Thymus (tissue), 11 donors: ENCODE measurements around the gene RAB12. TPM values are rescaled to one million over a fixed set of nuclear protein-coding genes. Genes with fewer than 3 reads are reported as not detected.
"Not testable (repeated sequence)": the region's sequence is repeated elsewhere in the genome, so short reads cannot be mapped to it uniquely, and the experiment has no call there.

ENCODE experiments used
- DNase-seq, 9 donors: peaks; one replicate each; pipeline ENCODE4 v3.0.0-alpha.2; 2013; ENCODE audit warnings: low spot score in 9 of 9, low read depth in 6 of 9, missing footprints in 1 of 9
- H3K27ac ChIP-seq, 2 donors: one replicate each; pipeline ENCODE4 v1.5.1; 2013; ENCODE audit warnings: control low read depth in 1 of 2, low read depth in 1 of 2, low read length in 1 of 2, mild to moderate bottlenecking in 1 of 2, moderate library complexity in 1 of 2
- H3K27me3 ChIP-seq, 2 donors: one replicate each; pipeline ENCODE4 v1.5.1; 2013; ENCODE audit warnings: low read length in 1 of 2; ENCODE audit not compliant: control insufficient read depth in 2 of 2, insufficient read depth in 1 of 2
- H3K36me3 ChIP-seq, 2 donors: one replicate each; pipeline ENCODE4 v1.5.1; 2013; ENCODE audit warnings: low read length in 1 of 2, mild to moderate bottlenecking in 1 of 2, moderate library complexity in 1 of 2; ENCODE audit not compliant: control insufficient read depth in 2 of 2, insufficient read depth in 2 of 2
- H3K4me1 ChIP-seq, 2 donors: one replicate each; pipeline ENCODE4 v1.5.1; 2013; ENCODE audit warnings: low read length in 2 of 2; ENCODE audit not compliant: control insufficient read depth in 2 of 2, insufficient read depth in 2 of 2
- H3K4me3 ChIP-seq, 2 donors: one replicate each; pipeline ENCODE4 v1.5.1; 2013; ENCODE audit warnings: low read length in 2 of 2, control low read depth in 1 of 2, mild to moderate bottlenecking in 1 of 2
- H3K9me3 ChIP-seq, 2 donors: one replicate each; pipeline ENCODE4 v1.5.1; 2013; ENCODE audit warnings: low read length in 1 of 2, mild to moderate bottlenecking in 1 of 2; ENCODE audit not compliant: control insufficient read depth in 2 of 2, insufficient read depth in 1 of 2
- WGBS: extraction: QIAGEN DNeasy Blood & Tissue Kit; methylation state at CpG from one replicate; pipeline ENCODE4 v1.1.7; 2013; 5-methylcytosine and 5-hydroxymethylcytosine counted together
- polyA plus RNA-seq: library from polyadenylated mRNA; stranded (reverse); fragments of 200-250 nt; gene quantifications from one replicate; pipeline ENCODE4 v1.2.3, GENCODE V29; 2013
- total RNA-seq: library from RNA; stranded (reverse); fragments of 120-200 nt; gene quantifications from one replicate; pipeline ENCODE4 v1.2.4, GENCODE V29; 2013
- donor health status: healthy.

Gene RAB12
- total and polyA plus RNA-seq, 2 donors: 17.8 to 60.0 TPM

DNA sequence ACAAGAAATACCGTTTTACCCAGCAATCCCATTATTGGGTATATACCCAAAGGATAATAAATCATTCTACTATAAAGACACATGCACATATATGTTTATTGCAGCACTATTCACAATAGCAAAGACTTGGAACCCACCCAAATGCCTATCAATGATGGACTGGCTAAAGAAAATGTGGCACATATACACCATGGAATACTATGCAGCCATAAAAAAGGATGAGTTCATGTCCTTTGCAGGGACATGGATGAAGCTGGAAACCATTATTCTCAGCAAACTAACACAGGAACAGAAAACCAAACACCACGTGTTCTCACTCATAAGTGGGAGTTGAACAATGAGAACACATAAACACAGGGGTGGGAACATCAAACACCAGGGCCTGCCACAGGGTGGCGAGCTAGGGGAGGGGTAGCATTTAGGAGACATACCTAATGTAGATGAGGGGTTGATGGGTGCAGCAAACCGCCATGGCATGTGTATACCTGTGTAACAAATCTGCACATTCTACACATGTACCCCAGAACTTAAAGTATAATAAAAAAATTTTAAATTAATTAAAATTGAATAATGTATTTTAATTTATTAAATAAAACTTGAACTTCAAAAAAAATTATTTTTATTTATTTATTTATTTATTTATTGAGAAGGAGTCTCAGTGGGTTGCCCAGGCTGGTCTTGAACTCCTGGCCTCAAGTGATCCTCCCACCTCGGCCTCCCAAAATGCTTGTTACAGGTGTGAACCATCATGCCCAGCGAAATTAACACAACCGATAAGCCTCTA is 42.4 kb downstream of the RAB12 start:
- WGBS: 97% methylated on average over 7 of the region's 7 CpGs
- DNase-seq, H3K27ac ChIP-seq, H3K27me3 ChIP-seq, H3K4me3 ChIP-seq, H3K36me3 ChIP-seq, H3K4me1 ChIP-seq, H3K9me3 ChIP-seq: not testable (repeated sequence)

GRCh38 chr18:8654503-8655451 is 45.5 kb downstream of the RAB12 start:
- Histone ChIP-seq H3K36me3 (no peaks in the 10 kb centered on the region), H3K4me1 (no peaks in the 10 kb centered on the region), H3K27me3 (no peaks in the 10 kb centered on the region), H3K4me3 (no peak overlapping the region), H3K9me3 (no peaks in the 10 kb centered on the region), H3K27ac (no peak overlapping the region)
- DNase-seq: peak in 6 of 9 donors; percentile 3 to 27 (median 12)
- WGBS: 52% methylated on average over 7 of the region's 7 CpGs

- no peak overlapping the region for H3K27ac ChIP-seq
- H3K9me3 ChIP-seq: no peaks in the 10 kb centered on the region
- no peaks in the 10 kb centered on the region for H3K4me1 ChIP-seq
- no peaks in the 10 kb centered on the region for H3K27me3 ChIP-seq
- 91% methylated on average over 6 of the region's 6 CpGs for whole genome bisulfite sequencing
- no peak for DNase-seq
- H3K36me3 ChIP-seq: no peaks in the 10 kb centered on the region
- no peak overlapping the region for H3K4me3 ChIP-seq
These were observed 47.0 kb downstream of the RAB12 start for GRCh38 chr18:8656232-8656631.

- Histone ChIP-seq H3K27ac (no peak overlapping the region), H3K27me3 (peaks cover 0 to 4% of the 10 kb centered on the region in 2 donors), H3K4me3 (no peak overlapping the region)
These were observed 48.0 kb downstream of the RAB12 start for GRCh38 chr18:8657050-8657820.

GRCh38 chr18:8657873-8658470 is 48.7 kb downstream of the RAB12 start:
- Histone ChIP-seq H3K36me3 (no peaks in the 10 kb centered on the region), H3K27me3 (peaks cover 0 to 6% of the 10 kb centered on the region in 2 donors), H3K9me3 (no peaks in the 10 kb centered on the region), H3K4me1 (no peaks in the 10 kb centered on the region), H3K4me3 (no peak overlapping the region), H3K27ac (no peak overlapping the region)
- no peak for DNase-seq
- WGBS: 82% methylated on average over 14 of the region's 14 CpGs

More at GRCh38 chr18:8657050-8657820, 48.0 kb downstream of the RAB12 start:
- no peak for DNase-seq
- WGBS: 92% methylated on average over 14 of the region's 14 CpGs
- Histone ChIP-seq H3K9me3 (no peaks in the 10 kb centered on the region), H3K4me1 (no peaks in the 10 kb centered on the region), H3K36me3 (no peaks in the 10 kb centered on the region)

DNA sequence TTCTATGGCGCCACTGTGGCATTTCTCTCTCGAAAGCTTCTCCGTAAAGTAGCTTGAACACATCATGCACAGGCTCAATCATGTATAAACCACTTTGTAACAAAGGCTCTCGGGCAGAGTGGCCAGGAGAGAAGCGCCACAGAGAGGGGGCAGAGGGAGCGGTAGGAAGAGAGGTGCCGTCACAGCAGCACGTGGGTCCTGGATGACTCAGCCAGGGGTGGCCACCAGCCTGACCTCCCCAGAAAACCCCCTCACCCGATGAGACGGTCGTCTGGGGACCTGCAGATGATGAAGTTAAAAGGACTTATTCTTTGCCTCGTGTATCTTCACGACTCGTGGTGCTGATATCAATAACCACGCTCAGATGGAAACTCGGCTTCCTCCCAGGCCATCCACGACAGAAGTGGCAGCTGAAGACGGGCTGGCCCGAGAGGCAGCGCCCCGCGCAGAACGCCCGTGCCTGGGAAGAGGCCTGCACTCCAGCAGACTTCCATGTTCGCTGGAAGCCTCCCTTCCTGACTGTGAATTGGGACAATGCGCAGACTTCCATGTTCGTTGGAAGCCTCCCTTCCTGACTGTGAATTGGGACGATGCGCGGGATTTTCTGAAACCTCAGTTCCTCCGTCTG is 49.7 kb downstream of the RAB12 start:
- H3K27ac ChIP-seq: no peak overlapping the region
- H3K4me1 ChIP-seq: no peaks in the 10 kb centered on the region
- DNase-seq: no peak
- 97% methylated on average over 31 of the region's 31 CpGs for WGBS
- no peaks in the 10 kb centered on the region for H3K36me3 ChIP-seq
- H3K9me3 ChIP-seq: no peaks in the 10 kb centered on the region
- H3K4me3 ChIP-seq: no peak overlapping the region
- H3K27me3 ChIP-seq: peaks cover 0 to 6% of the 10 kb centered on the region in 2 donors

- DNase-seq: no peak
- Histone ChIP-seq H3K27ac (no peak overlapping the region), H3K4me1 (no peaks in the 10 kb centered on the region), H3K27me3 (peaks cover 0 to 6% of the 10 kb centered on the region in 2 donors), H3K36me3 (no peaks in the 10 kb centered on the region), H3K9me3 (no peaks in the 10 kb centered on the region), H3K4me3 (no peak overlapping the region)
- WGBS: 96% methylated on average over 36 of the region's 36 CpGs
These were observed 50.5 kb downstream of the RAB12 start for GRCh38 chr18:8659609-8660242.

DNA sequence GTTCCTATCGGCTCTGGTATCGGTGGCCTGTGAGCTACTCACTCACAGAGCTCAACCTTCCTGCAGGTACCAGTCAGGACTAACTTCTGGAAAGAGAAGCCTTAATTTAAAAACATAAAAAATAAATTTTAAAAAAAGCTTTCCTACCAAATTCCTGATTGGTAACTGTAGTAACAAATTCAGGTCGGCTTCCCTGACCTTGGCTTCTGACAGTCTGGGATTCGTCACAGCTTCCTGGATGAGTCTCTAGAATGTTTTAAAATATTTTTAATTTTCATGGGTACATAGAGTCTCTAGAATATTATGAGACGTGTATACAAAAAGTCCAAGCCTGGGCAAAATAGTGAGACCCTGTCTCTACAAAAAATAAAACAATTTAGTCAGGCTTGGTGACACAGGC is 51.1 kb downstream of the RAB12 start:
- Histone ChIP-seq H3K36me3 (no peaks in the 10 kb centered on the region), H3K27ac (no peak overlapping the region), H3K9me3 (no peaks in the 10 kb centered on the region), H3K4me3 (no peak overlapping the region), H3K27me3 (peaks cover 0 to 6% of the 10 kb centered on the region in 2 donors), H3K4me1 (no peaks in the 10 kb centered on the region)
- no peak for DNase-seq
- WGBS: 95% methylated on average over 5 of the region's 5 CpGs
